ENCODE results near the gene SH3GLB1. TPM values are rescaled to one million over a fixed set of nuclear protein-coding genes. Genes with fewer than 3 reads are reported as not detected.

Gene SH3GLB1
- total RNA-seq, 1 donor: 53.9 TPM

Other genes with a start within 250 kb of the SH3GLB1 start
- gene CLCA1, start 235.6 kb upstream of the SH3GLB1 start, total RNA-seq: not detected in 2 replicates
- not detected in 2 replicates for gene CLCA4, start 157.5 kb upstream of the SH3GLB1 start, total RNA-seq
- 171 and 182 TPM in 2 replicates for gene SELENOF, start 209.6 kb downstream of the SH3GLB1 start, total RNA-seq
- gene HS2ST1, start 210.1 kb downstream of the SH3GLB1 start, total RNA-seq: 20.3 and 22.1 TPM in 2 replicates